Measurements from ENCODE around the gene SHQ1. TPM values are rescaled to one million over a fixed set of nuclear protein-coding genes. Genes with fewer than 3 reads are reported as not detected.

The SHQ1 gene
- total and polyA plus RNA-seq, 7 donors = 6.2 to 20.6 (median 15.9) TPM

- 69 to 74% (median 74%) methylated on average over 3 of the region's 3 CpGs for WGBS, 3 donors
- H3K36me3 ChIP-seq (ENCODE audit: insufficient read depth in 1 of 2, low read depth in 1 of 2) = no peaks in the 10 kb centered on the region
- no peak for DNase-seq
- H3K4me1 ChIP-seq = no peaks in the 10 kb centered on the region
- H3K9me3 ChIP-seq = no peaks in the 10 kb centered on the region
- no peak for TF ChIP-seq CTCF (IDR thresholded peaks at IDR 0.05)
- ATAC-seq = no peak
- no peak overlapping the region for H3K27ac ChIP-seq
- intact Hi-C loops (cut with DNase I) = no loop called here
- H3K4me3 ChIP-seq = no peak overlapping the region
- H3K27me3 ChIP-seq (ENCODE audit: insufficient read depth in 3 of 3, low read length in 2 of 3) = no peaks in the 10 kb centered on the region
Measured at GRCh38 chr3:72756900-72757299, 91.3 kb downstream of the SHQ1 start.

GRCh38 chr3:72754582-72754981, 93.7 kb downstream of the SHQ1 start:
- no peaks in the 10 kb centered on the region for H3K9me3 ChIP-seq
- ATAC-seq = no peak
- 91 to 100% (median 95%) methylated on average over 2 of the region's 2 CpGs for WGBS, 3 donors
- DNase-seq = no peak
- no peaks in the 10 kb centered on the region for H3K36me3 ChIP-seq (ENCODE audit: insufficient read depth in 1 of 2, low read depth in 1 of 2)
- intact Hi-C loops (cut with DNase I) = no loop called here
- H3K27ac ChIP-seq = no peak overlapping the region
- no peak overlapping the region for H3K4me3 ChIP-seq
- no peaks in the 10 kb centered on the region for H3K4me1 ChIP-seq
- no peaks in the 10 kb centered on the region for H3K27me3 ChIP-seq (ENCODE audit: insufficient read depth in 3 of 3, low read length in 2 of 3)
- TF ChIP-seq CTCF (IDR thresholded peaks at IDR 0.05) = no peak

GRCh38 chr3:72753495-72753894, 94.8 kb downstream of the SHQ1 start:
- WGBS, 3 donors = 95 to 97% (median 95%) methylated on average over 5 of the region's 5 CpGs
- Histone ChIP-seq H3K4me3 (no peak overlapping the region), H3K9me3 (no peaks in the 10 kb centered on the region), H3K27me3 (ENCODE audit: insufficient read depth in 3 of 3, low read length in 2 of 3) (no peaks in the 10 kb centered on the region), H3K4me1 (no peaks in the 10 kb centered on the region), H3K36me3 (ENCODE audit: insufficient read depth in 1 of 2, low read depth in 1 of 2) (no peaks in the 10 kb centered on the region), H3K27ac (no peak overlapping the region)
- no peak for TF ChIP-seq CTCF (IDR thresholded peaks at IDR 0.05)
- no peak for DNase-seq
- intact Hi-C loops (cut with DNase I) = no loop called here
- no peak for ATAC-seq

GRCh38 chr3:72750405-72750965, 97.8 kb downstream of the SHQ1 start:
- intact Hi-C loops (cut with DNase I) = no loop called here
- no peaks in the 10 kb centered on the region for H3K9me3 ChIP-seq
- no peak overlapping the region for H3K27ac ChIP-seq
- no peaks in the 10 kb centered on the region for H3K27me3 ChIP-seq (ENCODE audit: insufficient read depth in 3 of 3, low read length in 2 of 3)
- H3K4me1 ChIP-seq = no peaks in the 10 kb centered on the region
- WGBS, 3 donors = 81 to 88% (median 82%) methylated on average over 4 of the region's 4 CpGs
- DNase-seq (no peak), ATAC-seq (no peak)
- no peaks in the 10 kb centered on the region for H3K36me3 ChIP-seq (ENCODE audit: insufficient read depth in 1 of 2, low read depth in 1 of 2)
- TF ChIP-seq CTCF (IDR thresholded peaks at IDR 0.05) = no peak
- H3K4me3 ChIP-seq = no peak overlapping the region

GRCh38 chr3:72748659-72749058, 99.6 kb downstream of the SHQ1 start:
- Histone ChIP-seq H3K4me1 (no peaks in the 10 kb centered on the region), H3K9me3 (no peaks in the 10 kb centered on the region), H3K27ac (no peak overlapping the region), H3K27me3 (ENCODE audit: insufficient read depth in 3 of 3, low read length in 2 of 3) (no peaks in the 10 kb centered on the region), H3K4me3 (no peak overlapping the region), H3K36me3 (ENCODE audit: insufficient read depth in 1 of 2, low read depth in 1 of 2) (no peaks in the 10 kb centered on the region)
- no peak for TF ChIP-seq CTCF (IDR thresholded peaks at IDR 0.05)
- ATAC-seq = no peak
- DNase-seq = no peak
- WGBS, 3 donors = 84 to 98% (median 98%) methylated on average over 6 of the region's 6 CpGs
- intact Hi-C loops (cut with DNase I) = no loop called here

All from psoas muscle (tissue), 8 donors.